ENCODE data around the gene WDR27. TPM values are rescaled to one million over a fixed set of nuclear protein-coding genes. Genes with fewer than 3 reads are reported as not detected.

WDR27 gene
- total RNA-seq, 2 donors from 2014 or later: 17.8 to 53.1 TPM

DNA sequence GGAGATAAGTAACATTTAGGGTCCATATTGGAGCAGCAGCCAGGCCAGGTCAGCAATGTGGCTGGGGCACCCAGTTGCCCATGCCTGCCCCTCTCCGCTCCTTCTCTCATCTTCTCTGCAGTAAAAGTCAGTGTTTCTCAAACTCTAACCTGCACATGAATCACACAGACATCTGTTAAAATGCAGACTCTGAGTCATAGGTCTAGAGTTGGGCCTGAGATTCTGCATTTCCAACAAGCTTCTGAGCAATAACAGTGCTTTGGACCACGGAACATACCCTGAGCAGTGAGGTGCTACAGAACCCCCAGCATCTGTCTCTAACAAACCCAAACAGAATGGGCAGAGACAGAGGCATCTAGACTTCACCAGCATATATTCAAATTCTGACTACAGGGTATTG, 12.3 kb upstream of the WDR27 start:
- H3K36me3 ChIP-seq: peaks cover 4 to 7% of the 10 kb centered on the region in 2 donors
- no peak overlapping the region for H3K4me3 ChIP-seq
- H3K9me3 ChIP-seq: no peaks in the 10 kb centered on the region
- WGBS: 98% methylated on average over 2 of the region's 2 CpGs
- H3K27me3 ChIP-seq (replicated peaks; ENCODE audit: insufficient read depth): no peaks in the 10 kb centered on the region
- H3K27ac ChIP-seq: no peak overlapping the region
- TF ChIP-seq POLR2A (IDR thresholded peaks at IDR 0.05) (no peak), POLR2AphosphoS5 (IDR thresholded peaks at IDR 0.05) (no peak)
- TF ChIP-seq, protein P1, sequence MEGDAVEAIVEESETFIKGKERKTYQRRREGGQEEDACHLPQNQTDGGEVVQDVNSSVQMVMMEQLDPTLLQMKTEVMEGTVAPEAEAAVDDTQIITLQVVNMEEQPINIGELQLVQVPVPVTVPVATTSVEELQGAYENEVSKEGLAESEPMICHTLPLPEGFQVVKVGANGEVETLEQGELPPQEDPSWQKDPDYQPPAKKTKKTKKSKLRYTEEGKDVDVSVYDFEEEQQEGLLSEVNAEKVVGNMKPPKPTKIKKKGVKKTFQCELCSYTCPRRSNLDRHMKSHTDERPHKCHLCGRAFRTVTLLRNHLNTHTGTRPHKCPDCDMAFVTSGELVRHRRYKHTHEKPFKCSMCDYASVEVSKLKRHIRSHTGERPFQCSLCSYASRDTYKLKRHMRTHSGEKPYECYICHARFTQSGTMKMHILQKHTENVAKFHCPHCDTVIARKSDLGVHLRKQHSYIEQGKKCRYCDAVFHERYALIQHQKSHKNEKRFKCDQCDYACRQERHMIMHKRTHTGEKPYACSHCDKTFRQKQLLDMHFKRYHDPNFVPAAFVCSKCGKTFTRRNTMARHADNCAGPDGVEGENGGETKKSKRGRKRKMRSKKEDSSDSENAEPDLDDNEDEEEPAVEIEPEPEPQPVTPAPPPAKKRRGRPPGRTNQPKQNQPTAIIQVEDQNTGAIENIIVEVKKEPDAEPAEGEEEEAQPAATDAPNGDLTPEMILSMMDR (IDR thresholded peaks at IDR 0.05): no peak
- peaks cover 4% of the 10 kb centered on the region for H3K4me1 ChIP-seq (replicated peaks)
- intact Hi-C loops (cut with DNase I): no loop called here
- no peak for DNase-seq (ENCODE audit: low spot score)

DNA sequence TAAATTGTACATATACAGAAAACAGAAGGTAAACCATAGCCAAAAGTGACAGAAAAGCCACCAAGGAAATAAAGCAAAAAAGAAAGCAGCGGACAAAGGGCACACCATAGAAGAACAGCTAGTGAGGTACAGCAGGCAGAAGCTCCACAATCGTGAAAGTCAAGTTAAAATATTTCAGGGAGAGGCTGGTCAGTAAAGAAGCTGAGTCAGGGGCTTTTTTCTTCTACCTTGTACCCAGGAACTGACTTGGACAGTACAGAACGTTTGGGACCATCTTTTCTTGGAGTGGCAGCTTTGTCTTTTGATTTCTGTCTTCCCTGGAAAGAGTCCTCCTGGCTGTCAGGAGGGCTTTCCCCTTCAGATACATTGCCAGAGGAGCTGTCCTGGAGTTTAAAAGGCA, 8.2 kb upstream of the WDR27 start:
- H3K36me3 ChIP-seq: peaks cover 4 to 7% of the 10 kb centered on the region in 2 donors
- TF ChIP-seq, protein P1 (IDR thresholded peaks at IDR 0.05): no peak
- no peak for TF ChIP-seq POLR2AphosphoS5 (IDR thresholded peaks at IDR 0.05)
- no peak for TF ChIP-seq POLR2A (IDR thresholded peaks at IDR 0.05)
- H3K27ac ChIP-seq: no peak overlapping the region
- no peaks in the 10 kb centered on the region for H3K9me3 ChIP-seq
- no peaks in the 10 kb centered on the region for H3K4me1 ChIP-seq (replicated peaks)
- intact Hi-C loops (cut with DNase I): no loop called here
- no peak for DNase-seq (ENCODE audit: low spot score)
- H3K4me3 ChIP-seq: no peak overlapping the region
- H3K27me3 ChIP-seq (replicated peaks; ENCODE audit: insufficient read depth): no peaks in the 10 kb centered on the region
- WGBS: 69% methylated on average over 3 of the region's 3 CpGs

DNA sequence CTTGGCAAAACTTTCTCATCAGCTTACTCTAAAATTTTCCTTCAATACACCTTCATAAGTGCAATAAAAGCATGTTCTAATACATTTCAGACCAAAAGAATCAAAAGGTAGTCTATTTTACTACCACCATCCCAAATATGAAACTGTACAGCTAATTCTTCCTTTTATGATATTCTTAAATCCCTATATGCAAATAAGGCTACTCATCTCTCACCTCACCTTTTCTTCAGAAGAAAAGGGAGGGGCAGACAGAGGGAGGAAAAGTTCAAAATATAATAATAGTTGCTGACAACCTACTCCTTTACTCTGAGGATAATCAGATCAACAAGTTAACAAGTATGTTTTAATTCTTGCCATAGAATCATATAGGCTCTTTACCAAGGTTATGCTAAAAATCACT, 7.5 kb upstream of the WDR27 start:
- H3K4me1 ChIP-seq (replicated peaks): no peaks in the 10 kb centered on the region
- H3K27ac ChIP-seq: no peak overlapping the region
- intact Hi-C loops (cut with DNase I): no loop called here
- H3K27me3 ChIP-seq (replicated peaks; ENCODE audit: insufficient read depth): no peaks in the 10 kb centered on the region
- peaks cover 0 to 4% of the 10 kb centered on the region in 2 donors for H3K36me3 ChIP-seq
- H3K9me3 ChIP-seq: no peaks in the 10 kb centered on the region
- no peak overlapping the region for H3K4me3 ChIP-seq
- no peak for DNase-seq (ENCODE audit: low spot score)
- TF ChIP-seq, protein P1 (IDR thresholded peaks at IDR 0.05): no peak
- TF ChIP-seq POLR2AphosphoS5 (IDR thresholded peaks at IDR 0.05) (no peak), POLR2A (IDR thresholded peaks at IDR 0.05) (no peak)

- no peak for TF ChIP-seq POLR2AphosphoS5 (IDR thresholded peaks at IDR 0.05)
- no peak for TF ChIP-seq POLR2A (IDR thresholded peaks at IDR 0.05)
- TF ChIP-seq, protein P1 (IDR thresholded peaks at IDR 0.05): no peak
- Histone ChIP-seq H3K9me3 (no peaks in the 10 kb centered on the region), H3K27ac (no peak overlapping the region), H3K4me3 (no peak overlapping the region), H3K36me3 (peaks cover 0 to 4% of the 10 kb centered on the region in 2 donors), H3K4me1 (replicated peaks) (no peaks in the 10 kb centered on the region), H3K27me3 (replicated peaks; ENCODE audit: insufficient read depth) (no peaks in the 10 kb centered on the region)
- intact Hi-C loops (cut with DNase I): no loop called here
- 91% methylated on average over 2 of the region's 2 CpGs for WGBS
- DNase-seq (ENCODE audit: low spot score): no peak
These were observed 5.9 kb upstream of the WDR27 start for GRCh38 chr6:169707772-169708171.

GRCh38 chr6:169702840-169703246, 1.0 kb upstream of the WDR27 start:
- H3K9me3 ChIP-seq: no peaks in the 10 kb centered on the region
- intact Hi-C loops (cut with DNase I): loop anchor here (1.0 kb wide), 1 partner anchor 21 kb away; the partner anchor contains the start of gene PHF10

More at GRCh38 chr6:169702840-169703246, 1.0 kb upstream of the WDR27 start:
- no peak for DNase-seq (ENCODE audit: low spot score)
- Histone ChIP-seq H3K36me3 (no peaks in the 10 kb centered on the region), H3K27me3 (replicated peaks; ENCODE audit: insufficient read depth) (no peaks in the 10 kb centered on the region), H3K27ac (peak overlapping the region; percentile 95), H3K4me3 (peak overlapping the region; percentile 95 to 97), H3K4me1 (replicated peaks) (no peaks in the 10 kb centered on the region)
- WGBS: 5% methylated on average over 22 of the region's 22 CpGs
- TF ChIP-seq POLR2A (IDR thresholded peaks at IDR 0.05): no peak
- TF ChIP-seq, protein P1 (IDR thresholded peaks at IDR 0.05): no peak
- no peak for TF ChIP-seq POLR2AphosphoS5 (IDR thresholded peaks at IDR 0.05)

All from prostate gland (tissue), 2 donors.